ENCODE measurements around the gene FNDC1.

FNDC1 gene

GRCh38 chr6:159170333-159170672 is 1.1 kb downstream of the FNDC1 start:
- DNase-seq, result no peak
- no peak overlapping the region for H3K4me2 ChIP-seq (ENCODE audit: insufficient read depth, low read length)
- no peaks in the 10 kb centered on the region for H3K4me1 ChIP-seq (ENCODE audit: insufficient read depth, low read length)
- no peak overlapping the region for H3K4me3 ChIP-seq (ENCODE audit: low read depth in 1 of 2, low read length in 2 of 2)
- H3K27ac ChIP-seq (ENCODE audit: low read length), result no peak overlapping the region
- no peaks in the 10 kb centered on the region for H3K36me3 ChIP-seq (ENCODE audit: insufficient read depth, low read length)
- no peak overlapping the region for H2AFZ ChIP-seq (ENCODE audit: low read depth, low read length)
- H4K20me1 ChIP-seq (ENCODE audit: insufficient read depth, low read length), result no peaks in the 10 kb centered on the region
- H3K79me2 ChIP-seq (ENCODE audit: insufficient read depth, low read length), result no peaks in the 10 kb centered on the region
- no peaks in the 10 kb centered on the region for H3K9me3 ChIP-seq (ENCODE audit: insufficient read depth, low read length, severe bottlenecking)
- peaks cover 20% of the 10 kb centered on the region for H3K27me3 ChIP-seq (ENCODE audit: insufficient read depth, low read length, poor library complexity)
- ATAC-seq (ENCODE audit: insufficient read depth, low read depth), result no peak
- TF ChIP-seq CTCF (IDR thresholded peaks at IDR 0.05; ENCODE audit: borderline replicate concordance, extremely low read depth, low read length, poor library complexity, severe bottlenecking), result no peak
- H3K9ac ChIP-seq (ENCODE audit: low read depth, low read length), result no peak overlapping the region

- Histone ChIP-seq H3K79me2 (ENCODE audit: insufficient read depth, low read length) (no peaks in the 10 kb centered on the region), H4K20me1 (ENCODE audit: insufficient read depth, low read length) (no peaks in the 10 kb centered on the region), H3K4me1 (ENCODE audit: insufficient read depth, low read length) (no peaks in the 10 kb centered on the region), H3K36me3 (ENCODE audit: insufficient read depth, low read length) (no peaks in the 10 kb centered on the region), H3K27ac (ENCODE audit: low read length) (no peak overlapping the region), H3K9ac (ENCODE audit: low read depth, low read length) (no peak overlapping the region), H3K4me3 (ENCODE audit: low read depth in 1 of 2, low read length in 2 of 2) (no peak overlapping the region), H3K4me2 (ENCODE audit: insufficient read depth, low read length) (no peak overlapping the region), H3K9me3 (ENCODE audit: insufficient read depth, low read length, severe bottlenecking) (no peaks in the 10 kb centered on the region), H3K27me3 (ENCODE audit: insufficient read depth, low read length, poor library complexity) (peaks cover 17% of the 10 kb centered on the region), H2AFZ (ENCODE audit: low read depth, low read length) (no peak overlapping the region)
- ATAC-seq (ENCODE audit: insufficient read depth, low read depth) (no peak), DNase-seq (no peak)
- TF ChIP-seq CTCF (IDR thresholded peaks at IDR 0.05; ENCODE audit: borderline replicate concordance, extremely low read depth, low read length, poor library complexity, severe bottlenecking) (no peak), EZH2 (IDR thresholded peaks at IDR 0.05; ENCODE audit: borderline replicate concordance, low read depth, low read length, severe bottlenecking) (no peak)
Observed at GRCh38 chr6:159170999-159171712, 2.0 kb downstream of the FNDC1 start.

DNA sequence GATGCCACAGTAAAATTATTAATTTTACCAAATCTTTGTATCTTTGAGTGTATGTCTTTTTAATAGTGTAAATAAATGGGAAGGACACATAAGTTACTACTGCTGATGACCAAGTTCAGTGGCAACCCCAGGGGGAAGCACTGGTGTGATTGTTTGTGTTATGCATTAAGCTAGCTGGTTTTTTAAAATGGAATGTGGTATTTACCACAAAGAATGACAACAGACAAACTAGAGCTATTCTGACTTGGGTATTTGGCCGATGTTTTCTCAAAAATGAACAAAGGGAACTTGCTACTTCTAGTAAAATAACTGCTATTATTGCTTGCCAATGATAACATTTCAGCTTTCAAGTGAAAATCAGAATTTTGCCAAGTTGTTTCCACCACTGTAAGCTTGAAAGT is 2.9 kb downstream of the FNDC1 start:
- H3K4me3 ChIP-seq (ENCODE audit: low read depth in 1 of 2, low read length in 2 of 2), result no peak overlapping the region
- peaks cover 19% of the 10 kb centered on the region for H3K27me3 ChIP-seq (ENCODE audit: insufficient read depth, low read length, poor library complexity)
- no peaks in the 10 kb centered on the region for H3K36me3 ChIP-seq (ENCODE audit: insufficient read depth, low read length)
- no peak overlapping the region for H3K9ac ChIP-seq (ENCODE audit: low read depth, low read length)
- H3K4me2 ChIP-seq (ENCODE audit: insufficient read depth, low read length), result no peak overlapping the region
- no peak overlapping the region for H3K27ac ChIP-seq (ENCODE audit: low read length)
- TF ChIP-seq CTCF (IDR thresholded peaks at IDR 0.05; ENCODE audit: borderline replicate concordance, extremely low read depth, low read length, poor library complexity, severe bottlenecking) (no peak), EZH2 (IDR thresholded peaks at IDR 0.05; ENCODE audit: borderline replicate concordance, low read depth, low read length, severe bottlenecking) (no peak)
- H2AFZ ChIP-seq (ENCODE audit: low read depth, low read length), result no peak overlapping the region
- no peak for ATAC-seq (ENCODE audit: insufficient read depth, low read depth)
- DNase-seq, result no peak
- H4K20me1 ChIP-seq (ENCODE audit: insufficient read depth, low read length), result no peaks in the 10 kb centered on the region
- no peaks in the 10 kb centered on the region for H3K79me2 ChIP-seq (ENCODE audit: insufficient read depth, low read length)
- no peaks in the 10 kb centered on the region for H3K9me3 ChIP-seq (ENCODE audit: insufficient read depth, low read length, severe bottlenecking)
- no peaks in the 10 kb centered on the region for H3K4me1 ChIP-seq (ENCODE audit: insufficient read depth, low read length)

All from DND-41 (cell line).